ENCODE measurements around the gene CIZ1. TPM values are rescaled to one million over a fixed set of nuclear protein-coding genes. Genes with fewer than 3 reads are reported as not detected.

CIZ1 gene
- total RNA-seq, 4 donors from 2014 or later = 46.0 to 103 (median 59.9) TPM

DNA sequence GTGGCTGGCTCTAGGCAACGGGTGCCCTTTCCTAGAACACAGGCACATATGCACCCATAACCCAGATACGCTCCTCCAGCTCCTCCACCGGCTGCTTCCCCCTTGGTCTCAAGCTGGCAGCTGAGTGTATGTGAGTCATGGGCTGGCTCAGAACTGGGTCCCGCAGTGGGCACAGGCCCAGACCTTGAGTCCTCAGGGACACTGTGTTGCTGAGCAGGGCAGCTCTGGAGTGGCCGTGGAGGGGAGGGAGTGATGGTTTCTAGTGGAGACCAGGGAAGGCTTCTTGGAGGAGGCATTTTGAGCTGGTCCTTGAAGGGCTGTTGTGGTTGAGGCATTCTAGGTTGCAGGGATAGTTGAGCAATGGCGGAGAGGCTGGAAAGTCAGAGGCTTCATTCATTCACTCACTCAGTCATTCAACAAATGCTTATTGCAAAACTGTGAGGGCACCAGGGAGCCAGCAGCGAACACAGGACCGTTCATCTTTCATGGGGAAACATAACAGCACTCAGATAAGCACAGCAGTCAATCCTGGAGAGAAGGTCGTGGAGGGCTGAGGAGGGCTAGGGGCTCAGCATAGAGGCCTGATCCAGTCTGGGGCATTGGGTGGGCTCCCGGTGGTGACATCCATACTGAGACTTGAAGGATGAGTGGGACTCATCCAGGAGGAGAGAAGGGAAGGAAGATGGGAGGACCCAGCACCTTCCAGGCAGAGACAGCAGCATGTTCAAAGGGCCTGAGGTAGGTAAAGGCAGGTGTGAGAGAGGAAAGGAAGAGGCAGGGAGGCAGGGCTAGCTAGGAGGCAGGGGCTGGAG lies 29.0 kb downstream of the CIZ1 start:
- TF ChIP-seq, protein P1, sequence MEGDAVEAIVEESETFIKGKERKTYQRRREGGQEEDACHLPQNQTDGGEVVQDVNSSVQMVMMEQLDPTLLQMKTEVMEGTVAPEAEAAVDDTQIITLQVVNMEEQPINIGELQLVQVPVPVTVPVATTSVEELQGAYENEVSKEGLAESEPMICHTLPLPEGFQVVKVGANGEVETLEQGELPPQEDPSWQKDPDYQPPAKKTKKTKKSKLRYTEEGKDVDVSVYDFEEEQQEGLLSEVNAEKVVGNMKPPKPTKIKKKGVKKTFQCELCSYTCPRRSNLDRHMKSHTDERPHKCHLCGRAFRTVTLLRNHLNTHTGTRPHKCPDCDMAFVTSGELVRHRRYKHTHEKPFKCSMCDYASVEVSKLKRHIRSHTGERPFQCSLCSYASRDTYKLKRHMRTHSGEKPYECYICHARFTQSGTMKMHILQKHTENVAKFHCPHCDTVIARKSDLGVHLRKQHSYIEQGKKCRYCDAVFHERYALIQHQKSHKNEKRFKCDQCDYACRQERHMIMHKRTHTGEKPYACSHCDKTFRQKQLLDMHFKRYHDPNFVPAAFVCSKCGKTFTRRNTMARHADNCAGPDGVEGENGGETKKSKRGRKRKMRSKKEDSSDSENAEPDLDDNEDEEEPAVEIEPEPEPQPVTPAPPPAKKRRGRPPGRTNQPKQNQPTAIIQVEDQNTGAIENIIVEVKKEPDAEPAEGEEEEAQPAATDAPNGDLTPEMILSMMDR (IDR thresholded peaks at IDR 0.05; ENCODE audit: low read depth) = no peak

DNA sequence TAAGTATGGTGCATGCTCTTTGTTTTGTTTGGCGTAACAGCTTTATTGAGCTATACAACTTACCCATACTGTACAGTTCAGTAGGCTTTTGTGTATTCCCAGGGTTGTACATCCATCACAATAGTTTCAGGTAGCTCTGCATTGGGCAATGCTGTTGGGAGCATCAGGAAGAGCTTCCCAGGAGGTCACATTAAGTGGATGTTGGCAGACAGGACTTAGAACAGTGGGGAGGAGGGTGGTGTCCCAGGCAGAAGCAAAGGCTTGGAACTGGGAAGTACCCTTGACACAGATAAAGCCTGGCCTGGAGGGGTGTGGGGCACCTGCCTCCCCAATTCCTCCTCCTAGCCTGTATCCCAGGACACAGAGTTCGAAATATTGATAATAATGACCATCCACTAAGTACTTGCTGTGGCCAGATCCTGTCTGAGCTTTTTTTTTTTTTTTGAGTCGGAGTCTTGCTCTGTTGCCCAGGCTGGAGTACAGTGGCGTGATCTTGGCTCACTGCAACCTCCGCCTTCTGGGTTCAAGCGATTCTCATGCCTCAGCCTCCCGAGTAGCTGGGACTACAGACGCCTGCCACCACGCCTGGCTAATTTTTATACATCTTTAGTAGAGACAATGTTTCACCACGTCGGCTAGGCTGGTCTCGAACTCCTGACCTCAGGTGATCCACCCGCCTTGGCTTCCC lies 30.0 kb downstream of the CIZ1 start:
- TF ChIP-seq, protein P1 (IDR thresholded peaks at IDR 0.05; ENCODE audit: low read depth) = no peak

DNA sequence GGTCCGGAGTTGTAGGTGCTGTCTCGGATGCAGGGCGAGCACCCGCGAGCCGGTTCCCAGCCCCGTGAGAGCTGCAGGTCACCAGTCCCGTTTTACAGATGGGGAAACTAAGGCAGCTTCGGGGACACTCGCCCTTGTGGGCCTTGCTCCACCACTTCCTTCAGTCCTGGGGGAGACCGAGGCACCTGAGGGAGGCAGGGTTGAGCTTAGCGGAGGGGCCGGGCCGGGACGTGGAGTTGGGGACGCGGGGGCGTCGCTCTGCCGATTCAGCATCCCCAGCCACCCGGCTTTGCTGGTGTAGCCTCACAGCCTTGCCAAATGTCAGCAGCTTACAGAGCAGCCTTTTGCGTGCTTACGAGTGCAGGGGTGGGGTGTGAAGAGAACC lies 30.8 kb downstream of the CIZ1 start:
- TF ChIP-seq, protein P1 (IDR thresholded peaks at IDR 0.05; ENCODE audit: low read depth) = no peak

DNA sequence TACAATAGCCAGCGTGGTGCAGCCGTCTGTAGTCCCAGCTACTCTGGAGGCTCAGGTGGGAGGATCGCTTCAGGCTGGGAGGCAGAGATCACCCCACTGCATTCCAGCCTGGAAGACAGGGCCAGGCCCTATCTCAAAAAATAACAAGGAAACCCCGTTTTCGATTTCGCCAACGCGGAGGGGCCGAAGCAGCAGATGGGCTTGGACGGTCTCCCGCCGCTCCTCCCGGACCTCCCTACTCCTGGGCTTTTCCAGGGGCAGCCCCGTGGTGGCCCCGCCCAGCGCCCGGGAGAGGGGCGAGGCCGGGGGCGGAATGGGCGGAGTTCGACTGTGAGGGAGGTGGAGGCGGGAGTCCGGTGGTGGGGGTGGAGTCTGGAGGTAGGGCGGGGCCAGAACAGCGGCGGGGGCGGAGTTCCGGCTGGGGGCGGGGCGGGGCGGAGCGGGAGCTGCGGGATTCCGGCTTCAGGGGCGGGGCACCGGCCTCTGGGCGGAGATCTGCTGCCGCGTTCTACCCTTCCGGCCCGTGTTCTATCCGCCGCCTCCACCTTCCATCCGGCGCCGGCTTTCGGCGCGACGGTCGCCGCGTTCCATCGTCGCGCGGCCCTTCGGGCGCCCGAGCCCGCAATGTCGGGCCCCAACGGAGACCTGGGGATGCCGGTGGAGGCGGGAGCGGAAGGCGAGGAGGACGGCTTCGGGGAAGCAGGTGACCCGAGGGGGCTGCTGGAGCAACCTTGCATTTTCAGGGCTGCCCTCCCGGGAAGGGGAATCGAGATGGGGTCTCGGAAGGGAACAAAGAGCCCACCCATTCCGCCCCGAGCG lies 31.4 kb downstream of the CIZ1 start, which contains the start of gene BBLN:
BBLN (plus strand) TSS at position 482 of the 819 bp plus-strand sequence; CDS start at position 625, 143 bp downstream.
- TF ChIP-seq, protein P1 (IDR thresholded peaks at IDR 0.05; ENCODE audit: low read depth) = no peak

DNA sequence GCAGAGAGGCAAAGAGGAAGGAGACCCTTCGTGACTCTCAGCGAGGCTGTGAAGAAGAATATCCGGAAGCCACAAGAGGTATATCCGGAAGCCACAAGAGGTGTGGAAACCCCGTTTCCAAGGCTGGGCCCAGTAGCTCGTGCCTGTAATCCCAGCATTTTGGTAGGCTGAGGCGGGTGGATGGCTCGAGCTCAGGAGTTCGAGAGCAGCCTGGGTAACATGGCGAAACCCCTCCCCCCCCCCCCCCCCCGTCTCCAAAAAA lies 31.9 kb downstream of the CIZ1 start:
- TF ChIP-seq, protein P1 (IDR thresholded peaks at IDR 0.05; ENCODE audit: low read depth) = no peak

DNA sequence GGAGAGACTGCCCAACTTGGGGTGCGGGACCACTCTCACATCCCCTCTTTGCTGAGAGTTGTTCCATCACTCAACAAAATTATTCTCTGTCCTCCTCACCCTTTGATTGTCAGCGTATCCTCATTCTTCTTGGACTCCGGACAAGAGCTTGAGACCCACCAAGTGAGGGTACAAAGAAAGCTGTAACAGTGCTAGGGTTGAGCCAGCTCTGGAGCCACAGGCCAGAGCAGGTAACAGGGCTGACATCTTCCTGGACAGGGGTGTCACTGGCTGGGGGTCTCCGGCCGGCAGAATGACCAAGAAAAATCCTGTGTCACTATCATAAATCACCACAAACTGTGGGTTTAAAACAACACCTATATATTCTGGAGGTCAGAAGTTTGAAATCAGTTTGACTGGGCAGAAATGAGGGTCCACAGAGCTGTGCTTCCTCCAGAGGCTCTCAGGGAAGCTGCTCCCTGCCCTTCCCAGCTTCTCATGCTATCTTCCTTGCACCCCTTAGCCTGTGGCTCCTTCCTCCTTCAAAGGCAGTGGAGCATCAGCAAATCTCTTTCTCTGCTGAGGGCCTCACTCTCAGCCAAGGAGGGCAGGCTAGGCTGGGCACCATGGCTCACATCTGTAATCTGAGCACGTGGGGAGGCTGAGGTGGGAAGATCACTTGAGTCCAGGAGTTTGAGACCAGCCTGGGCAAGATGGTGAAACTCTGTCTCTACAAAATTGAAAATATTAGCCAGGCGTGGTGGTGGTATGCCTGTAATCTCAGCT lies 35.5 kb downstream of the CIZ1 start:
- TF ChIP-seq, protein P1 (IDR thresholded peaks at IDR 0.05; ENCODE audit: low read depth) = no peak
